Measurements from ENCODE around the gene URM1. TPM values are rescaled to one million over a fixed set of nuclear protein-coding genes. Genes with fewer than 3 reads are reported as not detected.

The URM1 gene
- total RNA-seq, 2 experiments from 2014 or later, result 28.4 to 28.8 TPM

DNA sequence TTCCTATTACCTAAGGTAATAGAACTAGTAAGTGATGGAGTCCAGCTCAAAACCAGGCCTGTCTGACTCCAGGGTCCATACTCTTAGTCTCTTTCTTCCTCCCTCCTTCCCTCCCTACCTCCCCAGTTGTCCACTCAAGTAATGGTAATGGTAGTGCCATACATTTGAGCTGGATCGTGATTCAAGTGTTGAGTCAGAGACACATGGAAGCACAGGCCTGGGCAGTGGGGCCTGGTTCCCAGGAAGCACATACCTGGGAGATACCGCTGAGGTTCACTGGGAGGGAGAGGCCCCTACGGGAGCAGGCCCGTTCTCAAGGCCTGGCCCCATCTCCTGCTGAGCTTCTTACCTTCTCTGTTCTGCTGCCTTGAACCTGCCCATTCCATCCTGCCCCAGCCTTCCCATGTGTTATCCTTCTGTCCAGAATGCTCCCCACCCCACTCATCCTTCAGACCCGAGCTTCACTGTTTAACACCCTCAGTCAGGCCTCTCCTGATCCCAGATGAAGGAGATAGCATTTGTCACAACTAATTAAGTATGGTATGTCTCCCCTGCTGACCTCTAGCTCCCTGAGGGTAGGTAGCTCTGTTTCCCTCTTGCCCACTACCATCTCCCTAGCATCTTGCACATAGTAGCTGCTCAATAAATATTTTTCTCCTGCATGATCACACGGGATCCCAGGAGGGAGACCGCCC, 13.8 kb downstream of the URM1 start:
- H3K27ac Mint-ChIP-seq, result no peak overlapping the region
- no peaks in the 10 kb centered on the region for H3K9me3 Mint-ChIP-seq
- H3K9me3 ChIP-seq (ENCODE audit: control insufficient read depth in 1 of 2, insufficient read depth in 1 of 2, low read length in 2 of 2), result no peaks in the 10 kb centered on the region
- H3K4me3 ChIP-seq (ENCODE audit: low read length), result no peak overlapping the region
- no peaks in the 10 kb centered on the region for H3K27me3 Mint-ChIP-seq
- H3K4me1 Mint-ChIP-seq (ENCODE audit: low read depth), result no peaks in the 10 kb centered on the region
- ATAC-seq (ENCODE audit: poor library complexity) (no peak), DNase-seq (no peak)
- ChIA-PET CTCF (no interaction called here), POLR2A (no interaction called here)
- peaks cover 82% of the 10 kb centered on the region for H3K36me3 ChIP-seq (ENCODE audit: insufficient read depth, low read length)
- no peaks in the 10 kb centered on the region for H3K4me1 ChIP-seq (ENCODE audit: insufficient read depth, low read length)
- H3K27me3 ChIP-seq (ENCODE audit: control insufficient read depth in 1 of 2, insufficient read depth in 2 of 2, low read length in 2 of 2), result no peaks in the 10 kb centered on the region
- H3K4me3 Mint-ChIP-seq, result no peak overlapping the region
- H3K27ac ChIP-seq (ENCODE audit: low read depth in 1 of 2, low read length in 2 of 2), result no peak overlapping the region
- intact Hi-C loops (cut with DNase I, micrococcal nuclease), result no loop called here
- peaks cover 66% of the 10 kb centered on the region for H3K36me3 Mint-ChIP-seq (ENCODE audit: low read depth)
- TF ChIP-seq, protein P1, sequence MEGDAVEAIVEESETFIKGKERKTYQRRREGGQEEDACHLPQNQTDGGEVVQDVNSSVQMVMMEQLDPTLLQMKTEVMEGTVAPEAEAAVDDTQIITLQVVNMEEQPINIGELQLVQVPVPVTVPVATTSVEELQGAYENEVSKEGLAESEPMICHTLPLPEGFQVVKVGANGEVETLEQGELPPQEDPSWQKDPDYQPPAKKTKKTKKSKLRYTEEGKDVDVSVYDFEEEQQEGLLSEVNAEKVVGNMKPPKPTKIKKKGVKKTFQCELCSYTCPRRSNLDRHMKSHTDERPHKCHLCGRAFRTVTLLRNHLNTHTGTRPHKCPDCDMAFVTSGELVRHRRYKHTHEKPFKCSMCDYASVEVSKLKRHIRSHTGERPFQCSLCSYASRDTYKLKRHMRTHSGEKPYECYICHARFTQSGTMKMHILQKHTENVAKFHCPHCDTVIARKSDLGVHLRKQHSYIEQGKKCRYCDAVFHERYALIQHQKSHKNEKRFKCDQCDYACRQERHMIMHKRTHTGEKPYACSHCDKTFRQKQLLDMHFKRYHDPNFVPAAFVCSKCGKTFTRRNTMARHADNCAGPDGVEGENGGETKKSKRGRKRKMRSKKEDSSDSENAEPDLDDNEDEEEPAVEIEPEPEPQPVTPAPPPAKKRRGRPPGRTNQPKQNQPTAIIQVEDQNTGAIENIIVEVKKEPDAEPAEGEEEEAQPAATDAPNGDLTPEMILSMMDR (IDR thresholded peaks at IDR 0.05), result no peak

- H3K9me3 ChIP-seq (ENCODE audit: control insufficient read depth in 1 of 2, insufficient read depth in 1 of 2, low read length in 2 of 2), result no peaks in the 10 kb centered on the region
- H3K27ac ChIP-seq (ENCODE audit: low read depth in 1 of 2, low read length in 2 of 2), result no peak overlapping the region
- H3K36me3 Mint-ChIP-seq (ENCODE audit: low read depth), result peaks cover 62% of the 10 kb centered on the region
- H3K4me3 ChIP-seq (ENCODE audit: low read length), result no peak overlapping the region
- no peaks in the 10 kb centered on the region for H3K9me3 Mint-ChIP-seq
- no peaks in the 10 kb centered on the region for H3K4me1 ChIP-seq (ENCODE audit: insufficient read depth, low read length)
- no peak overlapping the region for H3K4me3 Mint-ChIP-seq
- H3K27me3 ChIP-seq (ENCODE audit: control insufficient read depth in 1 of 2, insufficient read depth in 2 of 2, low read length in 2 of 2), result no peaks in the 10 kb centered on the region
- ChIA-PET POLR2A (no interaction called here), CTCF (no interaction called here)
- H3K27ac Mint-ChIP-seq, result no peak overlapping the region
- H3K4me1 Mint-ChIP-seq (ENCODE audit: low read depth), result no peaks in the 10 kb centered on the region
- H3K27me3 Mint-ChIP-seq, result no peaks in the 10 kb centered on the region
- peaks cover 86% of the 10 kb centered on the region for H3K36me3 ChIP-seq (ENCODE audit: insufficient read depth, low read length)
- TF ChIP-seq, protein P1 (IDR thresholded peaks at IDR 0.05), result no peak
- no peak for DNase-seq
- intact Hi-C loops (cut with DNase I, micrococcal nuclease), result no loop called here
- ATAC-seq (ENCODE audit: poor library complexity), result no peak
These were observed 14.6 kb downstream of the URM1 start for GRCh38 chr9:128385496-128386460.

DNA sequence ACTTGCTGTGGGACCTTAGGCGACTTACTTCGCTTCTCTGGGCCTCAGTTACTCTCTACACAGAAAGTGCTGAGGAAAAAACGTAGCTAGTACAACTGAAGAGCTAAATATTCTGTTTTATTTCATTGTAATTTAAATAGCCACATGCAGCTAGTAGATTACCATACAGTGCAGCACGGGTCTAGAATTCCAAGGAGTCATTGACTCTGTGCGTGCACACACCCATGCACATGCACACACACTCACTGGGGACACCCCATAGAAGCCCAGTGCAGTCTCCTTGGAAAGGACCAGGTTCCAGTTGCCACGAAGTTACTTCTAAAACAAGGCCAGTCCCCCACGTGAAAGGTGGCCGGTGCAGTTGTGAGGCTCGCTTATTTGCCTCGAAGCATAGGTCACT, 17.0 kb downstream of the URM1 start:
- H3K9me3 Mint-ChIP-seq, result no peaks in the 10 kb centered on the region
- ChIA-PET CTCF (no interaction called here), POLR2A (no interaction called here)
- Histone ChIP-seq H3K27ac (ENCODE audit: low read depth in 1 of 2, low read length in 2 of 2) (no peak overlapping the region), H3K27me3 (ENCODE audit: control insufficient read depth in 1 of 2, insufficient read depth in 2 of 2, low read length in 2 of 2) (no peaks in the 10 kb centered on the region), H3K36me3 (ENCODE audit: insufficient read depth, low read length) (peaks cover 86% of the 10 kb centered on the region), H3K4me3 (ENCODE audit: low read length) (no peak overlapping the region), H3K4me1 (ENCODE audit: insufficient read depth, low read length) (no peaks in the 10 kb centered on the region), H3K9me3 (ENCODE audit: control insufficient read depth in 1 of 2, insufficient read depth in 1 of 2, low read length in 2 of 2) (no peaks in the 10 kb centered on the region)
- DNase-seq, result no peak
- TF ChIP-seq, protein P1 (IDR thresholded peaks at IDR 0.05), result no peak
- H3K4me1 Mint-ChIP-seq (ENCODE audit: low read depth), result no peaks in the 10 kb centered on the region
- H3K27ac Mint-ChIP-seq, result no peak overlapping the region
- no peak overlapping the region for H3K4me3 Mint-ChIP-seq
- intact Hi-C loops (cut with DNase I, micrococcal nuclease), result no loop called here
- no peaks in the 10 kb centered on the region for H3K27me3 Mint-ChIP-seq
- ATAC-seq (ENCODE audit: poor library complexity), result no peak
- H3K36me3 Mint-ChIP-seq (ENCODE audit: low read depth), result peaks cover 64% of the 10 kb centered on the region

Data from CD4-positive, alpha-beta T cell (primary cell).